Uterus (tissue), 4 donors: ENCODE measurements around the gene DCAF7. TPM values are rescaled to one million over a fixed set of nuclear protein-coding genes. Genes with fewer than 3 reads are reported as not detected.

ENCODE experiments used
- DNase-seq, 2 donors: peaks; one replicate each; pipeline ENCODE4 v3.0.0-alpha.2; 2019 to 2020
- H3K27ac ChIP-seq, 2 donors: fragments of 200-600 bp; sonication (generic); 1 replicate in 1 of 2; 2 replicates in 1 of 2; pipeline ENCODE4 v1.5.1; 2016 to 2018
- H3K27me3 ChIP-seq, 2 donors: fragments of 200-600 bp; sonication (generic); one replicate each; pipeline ENCODE4 v1.5.1; 2018 to 2019; ENCODE audit warnings: control low read depth in 1 of 2
- H3K36me3 ChIP-seq, 2 donors: fragments of 200-600 bp; sonication (generic); one replicate each; pipeline ENCODE4 v1.5.1; 2019; ENCODE audit warnings: control low read depth in 1 of 2
- H3K4me1 ChIP-seq, 2 donors: fragments of 200-600 bp; sonication (generic); one replicate each; pipeline ENCODE4 v1.5.1; 2018 to 2019; ENCODE audit warnings: control low read depth in 1 of 2
- H3K4me3 ChIP-seq, 2 donors: fragments of 200-600 bp; sonication (generic); 1 replicate in 1 of 2; 2 replicates in 1 of 2; pipeline ENCODE4 v1.5.1; 2018 to 2019; ENCODE audit warnings: mild to moderate bottlenecking in 1 of 2
- H3K9me3 ChIP-seq, 2 donors: fragments of 200-600 bp; sonication (generic); one replicate each; pipeline ENCODE4 v1.5.1; 2019; ENCODE audit warnings: control low read depth in 1 of 2
- POLR2A ChIP-seq, 2 donors: fragments of 450-650 bp; IDR thresholded peaks; one replicate each; pipeline ENCODE4 v1.6.1; 2016; ENCODE audit warnings: antibody characterized with exemption in 2 of 2, mild to moderate bottlenecking in 1 of 2, moderate library complexity in 1 of 2
- intact Hi-C: fragments of 100-400 bp; cut with DNase I; formaldehyde crosslinking; loops from one replicate; pipeline ENCODE4 v1.15.1; 2023; ENCODE audit warnings: low total_unique reads
- total RNA-seq, 4 donors: library from RNA; depleted of rRNA in 3 of 4; stranded (reverse); fragments of >200 nt in 3 of 4; gene quantifications; one replicate each; pipeline versions ENCODE4 v1.1.0 to v1.2.4, GENCODE V29; 2014 to 2023
- TF ChIP-seq, protein P1 (sequence below), 4 experiments: fragments of 200-600 bp in 2 of 4; fragments of 450-650 bp in 2 of 4; sonication (generic) in 2 of 4; IDR thresholded peaks; one replicate each; pipeline ENCODE4 v1.5.1; 2016 to 2019; ENCODE audit warnings: antibody characterized with exemption in 4 of 4, mild to moderate bottlenecking in 2 of 4, moderate library complexity in 1 of 4
- donor health status: DM: yes; HTN: yes; CAD: no.

Gene DCAF7
- total RNA-seq, 4 donors from 2014 or later: 5.6 to 51.1 (median 25.1) TPM

DNA sequence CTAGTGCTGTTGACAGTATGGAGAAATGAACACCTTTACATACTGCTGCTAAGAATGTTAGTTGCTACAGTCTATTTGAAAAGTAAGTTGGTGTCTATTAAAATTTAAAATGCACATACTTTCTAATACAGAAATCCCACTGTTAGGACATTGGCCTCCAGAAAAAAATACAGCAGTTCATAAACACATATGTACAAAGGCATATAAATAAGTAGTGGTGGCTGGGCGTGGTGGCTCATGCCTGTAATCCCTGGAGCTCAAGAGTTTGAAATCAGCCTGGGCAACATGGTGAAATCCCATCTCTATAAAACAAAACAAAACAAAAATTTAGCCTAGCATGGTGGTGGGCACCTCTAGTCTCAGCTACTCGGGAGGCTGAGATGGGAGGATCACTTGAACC lies 13.1 kb downstream of the DCAF7 start:
- no peaks in the 10 kb centered on the region for H3K27me3 ChIP-seq
- H3K4me3 ChIP-seq: no peak overlapping the region
- H3K9me3 ChIP-seq: no peaks in the 10 kb centered on the region
- DNase-seq: no peak
- H3K27ac ChIP-seq: no peak overlapping the region
- intact Hi-C loops: no loop called here
- no peaks in the 10 kb centered on the region for H3K4me1 ChIP-seq
- TF ChIP-seq POLR2A (IDR thresholded peaks at IDR 0.05): no peak
- TF ChIP-seq, protein P1, sequence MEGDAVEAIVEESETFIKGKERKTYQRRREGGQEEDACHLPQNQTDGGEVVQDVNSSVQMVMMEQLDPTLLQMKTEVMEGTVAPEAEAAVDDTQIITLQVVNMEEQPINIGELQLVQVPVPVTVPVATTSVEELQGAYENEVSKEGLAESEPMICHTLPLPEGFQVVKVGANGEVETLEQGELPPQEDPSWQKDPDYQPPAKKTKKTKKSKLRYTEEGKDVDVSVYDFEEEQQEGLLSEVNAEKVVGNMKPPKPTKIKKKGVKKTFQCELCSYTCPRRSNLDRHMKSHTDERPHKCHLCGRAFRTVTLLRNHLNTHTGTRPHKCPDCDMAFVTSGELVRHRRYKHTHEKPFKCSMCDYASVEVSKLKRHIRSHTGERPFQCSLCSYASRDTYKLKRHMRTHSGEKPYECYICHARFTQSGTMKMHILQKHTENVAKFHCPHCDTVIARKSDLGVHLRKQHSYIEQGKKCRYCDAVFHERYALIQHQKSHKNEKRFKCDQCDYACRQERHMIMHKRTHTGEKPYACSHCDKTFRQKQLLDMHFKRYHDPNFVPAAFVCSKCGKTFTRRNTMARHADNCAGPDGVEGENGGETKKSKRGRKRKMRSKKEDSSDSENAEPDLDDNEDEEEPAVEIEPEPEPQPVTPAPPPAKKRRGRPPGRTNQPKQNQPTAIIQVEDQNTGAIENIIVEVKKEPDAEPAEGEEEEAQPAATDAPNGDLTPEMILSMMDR (IDR thresholded peaks at IDR 0.05): no peak
- H3K36me3 ChIP-seq: no peaks in the 10 kb centered on the region

DNA sequence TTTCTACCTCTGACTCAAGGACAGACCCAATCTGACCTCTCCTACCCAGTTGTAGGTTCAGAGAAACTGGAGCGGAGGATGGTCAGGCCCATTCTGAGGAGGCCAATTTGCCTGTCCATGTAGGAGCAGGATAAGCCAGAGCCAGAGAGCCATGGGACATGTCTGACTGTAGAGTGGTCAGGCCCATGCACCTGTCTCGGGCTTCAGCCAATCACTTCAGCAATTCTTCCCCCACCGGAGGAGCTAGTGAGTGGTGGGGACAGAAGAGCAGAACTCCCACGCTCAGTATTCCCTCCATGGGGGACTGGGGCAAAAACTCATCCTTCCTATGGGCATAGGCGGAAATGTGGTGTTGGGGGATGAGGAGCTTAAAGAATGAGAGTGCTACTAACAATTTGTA lies 14.3 kb downstream of the DCAF7 start:
- peaks cover 0 to 1% of the 10 kb centered on the region in 2 donors for H3K4me1 ChIP-seq
- H3K27ac ChIP-seq: no peak overlapping the region
- no peaks in the 10 kb centered on the region for H3K9me3 ChIP-seq
- no peaks in the 10 kb centered on the region for H3K27me3 ChIP-seq
- no peak for DNase-seq
- H3K36me3 ChIP-seq: no peaks in the 10 kb centered on the region
- H3K4me3 ChIP-seq: no peak overlapping the region
- intact Hi-C loops: no loop called here
- no peak for TF ChIP-seq POLR2A (IDR thresholded peaks at IDR 0.05)
- TF ChIP-seq, protein P1 (IDR thresholded peaks at IDR 0.05): no peak

DNA sequence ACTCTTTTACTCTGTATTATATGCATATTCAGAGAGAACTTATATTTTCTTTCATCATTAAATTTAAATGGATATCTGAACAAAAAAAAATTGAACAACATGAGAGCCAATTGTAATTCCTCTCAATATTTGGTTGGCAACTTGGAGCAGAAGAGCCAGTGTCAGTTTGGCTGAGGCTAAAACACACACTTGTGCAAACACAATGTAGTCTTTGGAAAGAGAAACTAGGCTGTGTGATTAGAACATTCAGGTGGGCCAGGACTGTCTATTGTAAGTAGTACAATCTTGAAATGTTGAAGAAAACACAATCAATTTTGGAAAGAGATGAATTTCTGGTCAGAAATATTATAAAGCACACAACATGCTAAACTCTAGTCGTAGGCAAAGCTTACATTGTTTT lies 17.0 kb downstream of the DCAF7 start:
- no peak overlapping the region for H3K4me3 ChIP-seq
- peaks cover 0 to 4% of the 10 kb centered on the region in 2 donors for H3K4me1 ChIP-seq
- H3K36me3 ChIP-seq: no peaks in the 10 kb centered on the region
- intact Hi-C loops: no loop called here
- no peak for TF ChIP-seq POLR2A (IDR thresholded peaks at IDR 0.05)
- TF ChIP-seq, protein P1 (IDR thresholded peaks at IDR 0.05): no peak
- DNase-seq: no peak
- no peak overlapping the region for H3K27ac ChIP-seq
- H3K9me3 ChIP-seq: no peaks in the 10 kb centered on the region
- H3K27me3 ChIP-seq: no peaks in the 10 kb centered on the region

DNA sequence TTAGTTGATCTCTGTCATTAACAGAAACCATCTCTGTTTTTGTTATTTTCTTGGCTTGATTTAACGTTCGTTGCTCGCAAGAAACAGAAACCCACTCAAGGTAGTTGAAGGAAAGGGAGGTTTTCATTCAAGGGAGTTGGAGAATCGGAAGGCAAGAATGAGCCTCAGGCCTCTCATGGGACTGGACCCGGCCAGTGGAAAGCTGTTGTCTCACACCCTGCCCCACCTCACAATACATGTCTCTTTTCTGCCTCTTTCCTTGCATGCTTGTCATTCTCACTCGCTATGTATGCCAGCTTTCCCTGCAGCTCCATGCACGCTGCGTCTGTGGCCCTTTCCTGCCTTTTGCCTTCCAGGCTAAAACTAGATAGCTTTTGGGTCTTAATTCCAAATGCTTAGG lies 18.3 kb downstream of the DCAF7 start:
- H3K9me3 ChIP-seq: no peaks in the 10 kb centered on the region
- H3K4me1 ChIP-seq: peaks cover 0 to 4% of the 10 kb centered on the region in 2 donors
- DNase-seq: no peak
- H3K36me3 ChIP-seq: no peaks in the 10 kb centered on the region
- H3K27me3 ChIP-seq: no peaks in the 10 kb centered on the region
- TF ChIP-seq, protein P1 (IDR thresholded peaks at IDR 0.05): no peak
- TF ChIP-seq POLR2A (IDR thresholded peaks at IDR 0.05): no peak
- no peak overlapping the region for H3K27ac ChIP-seq
- no peak overlapping the region for H3K4me3 ChIP-seq
- intact Hi-C loops: no loop called here

DNA sequence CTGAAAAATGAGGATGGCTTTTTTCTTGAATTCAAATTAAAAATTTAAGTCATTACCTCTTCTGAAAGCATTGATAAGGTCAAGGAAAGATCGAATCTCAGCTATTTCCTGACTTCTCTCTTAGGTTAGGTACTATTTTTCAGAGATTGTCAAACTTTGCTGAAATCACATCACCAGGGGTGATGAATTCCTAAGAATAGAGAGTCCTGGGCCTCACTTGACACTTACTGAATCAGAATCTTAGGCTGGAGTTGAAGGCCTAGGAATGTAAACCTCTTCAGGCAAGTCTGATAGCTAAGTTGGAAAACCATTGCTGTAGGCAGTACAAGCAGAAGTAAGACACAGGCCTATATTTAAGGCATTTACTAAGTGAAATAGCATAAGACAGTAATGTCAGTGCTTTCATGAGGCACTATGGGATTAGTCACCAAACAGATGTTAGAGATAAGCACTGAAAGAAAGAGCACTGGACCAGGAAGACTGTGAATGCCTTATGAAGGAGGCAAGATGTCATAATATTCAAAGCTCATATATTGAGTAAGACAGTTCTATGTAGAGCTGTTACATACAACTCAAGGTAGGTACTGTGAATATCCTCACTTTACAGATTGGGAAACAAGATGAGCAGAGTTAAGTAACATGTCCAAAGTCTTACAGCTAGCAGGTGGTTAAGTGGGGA lies 21.5 kb downstream of the DCAF7 start:
- no peaks in the 10 kb centered on the region for H3K36me3 ChIP-seq
- intact Hi-C loops: no loop called here
- H3K9me3 ChIP-seq: no peaks in the 10 kb centered on the region
- H3K27ac ChIP-seq: no peak overlapping the region
- H3K4me1 ChIP-seq: peaks cover 0 to 4% of the 10 kb centered on the region in 2 donors
- no peaks in the 10 kb centered on the region for H3K27me3 ChIP-seq
- TF ChIP-seq POLR2A (IDR thresholded peaks at IDR 0.05): no peak
- TF ChIP-seq, protein P1 (IDR thresholded peaks at IDR 0.05): no peak
- DNase-seq: no peak
- no peak overlapping the region for H3K4me3 ChIP-seq
